Adipocyte (in vitro differentiated cells): ENCODE measurements around the gene PROK2.
A peak's percentile ranks its signal among the peaks of the same experiment; 100 is the strongest.

Source experiments
- DNase-seq: peaks from one replicate; pipeline ENCODE4 v3.0.0-alpha.2; 2015; ENCODE audit warnings: low read depth
- H3K27me3 ChIP-seq: replicated peaks from 2 replicates; pipeline ENCODE4 v1.7.0; 2013; ENCODE audit warnings: mild to moderate bottlenecking, low read length, moderate library complexity; ENCODE audit not compliant: control insufficient read depth, insufficient read depth
- H3K36me3 ChIP-seq: 2 replicates; pipeline ENCODE4 v1.7.0; 2013; ENCODE audit warnings: low read length, mild to moderate bottlenecking, moderate library complexity; ENCODE audit not compliant: control insufficient read depth, insufficient read depth, severe bottlenecking
- H3K4me1 ChIP-seq: 2 replicates; pipeline ENCODE4 v1.7.0; 2013; ENCODE audit warnings: mild to moderate bottlenecking, low read length, moderate library complexity; ENCODE audit not compliant: control insufficient read depth, insufficient read depth
- H3K4me3 ChIP-seq: 2 replicates; pipeline ENCODE4 v1.7.0; 2013; ENCODE audit warnings: mild to moderate bottlenecking, low read length, moderate library complexity
- H3K9ac ChIP-seq: 2 replicates; pipeline ENCODE4 v1.7.0; 2013; ENCODE audit warnings: mild to moderate bottlenecking, low read length, moderate library complexity
- H3K9me3 ChIP-seq: 2 replicates; pipeline ENCODE4 v1.7.0; 2013; ENCODE audit warnings: mild to moderate bottlenecking, low read length, moderate library complexity; ENCODE audit not compliant: control insufficient read depth

Gene PROK2

GRCh38 chr3:71732637-71733036 is 52.3 kb downstream of the PROK2 start:
- no peak overlapping the region for H3K9ac ChIP-seq
- H3K4me1 ChIP-seq: no peaks in the 10 kb centered on the region
- H3K9me3 ChIP-seq: peaks cover 4% of the 10 kb centered on the region
- no peak for DNase-seq
- peaks cover 17% of the 10 kb centered on the region for H3K27me3 ChIP-seq
- no peak overlapping the region for H3K4me3 ChIP-seq
- no peaks in the 10 kb centered on the region for H3K36me3 ChIP-seq

DNA sequence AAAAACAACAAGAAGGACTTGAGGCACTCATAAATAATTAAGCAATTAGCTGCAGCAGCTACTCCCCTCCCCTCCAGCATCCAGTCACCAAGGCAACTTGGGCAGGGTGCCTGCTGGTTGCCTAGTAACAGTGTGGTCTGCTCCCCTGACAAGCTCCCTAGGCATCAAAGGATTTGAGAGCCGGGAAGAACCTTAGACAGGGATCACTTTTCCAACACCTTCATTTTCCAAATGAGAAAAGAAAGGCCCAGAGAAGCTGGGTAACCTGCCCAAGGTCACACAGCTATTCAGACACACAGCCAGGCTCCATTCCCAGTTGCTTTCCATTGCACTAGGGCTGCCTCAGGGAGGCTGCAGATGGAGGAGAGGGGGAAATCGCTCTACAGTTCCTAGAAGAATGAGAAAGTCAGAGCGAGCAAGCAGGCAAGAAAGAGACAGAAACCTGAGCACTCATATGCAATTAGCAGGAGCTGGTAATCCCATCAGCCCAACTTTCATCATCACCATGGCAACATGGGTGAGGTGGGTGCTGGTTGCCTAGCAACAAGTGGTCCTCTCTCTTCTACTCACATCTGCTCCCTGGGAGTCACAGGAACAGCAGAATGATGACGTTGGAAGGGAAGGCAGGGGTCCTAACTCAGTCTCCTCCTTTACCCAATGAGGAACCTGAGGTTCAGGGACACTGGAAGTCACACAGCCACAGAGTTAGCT is 56.2 kb downstream of the PROK2 start:
- peaks cover 7% of the 10 kb centered on the region for H3K4me1 ChIP-seq
- H3K36me3 ChIP-seq: no peaks in the 10 kb centered on the region
- DNase-seq: no peak
- no peak overlapping the region for H3K9ac ChIP-seq
- H3K27me3 ChIP-seq: peaks cover 5% of the 10 kb centered on the region
- H3K9me3 ChIP-seq: no peaks in the 10 kb centered on the region
- no peak overlapping the region for H3K4me3 ChIP-seq

DNA sequence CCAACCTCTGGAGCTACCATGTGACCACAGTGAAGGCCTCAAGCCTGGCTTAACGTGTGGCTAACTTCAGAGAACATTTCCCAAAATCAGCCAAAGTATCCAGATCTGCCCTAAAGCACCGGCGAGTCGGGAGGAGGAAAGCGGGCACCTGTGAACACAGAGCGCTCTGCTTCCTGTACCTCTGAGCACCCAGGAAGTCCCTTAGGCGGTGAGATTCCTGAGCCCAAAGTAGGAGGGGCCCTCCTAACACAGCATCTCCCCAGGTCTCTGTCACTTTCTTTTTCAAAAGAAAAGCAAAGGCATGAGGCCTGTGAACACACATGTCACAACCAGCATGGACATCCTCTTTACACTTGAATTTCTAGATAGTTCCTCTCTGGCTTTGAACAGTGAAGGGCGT is 58.8 kb downstream of the PROK2 start:
- H3K4me1 ChIP-seq: peaks cover 11% of the 10 kb centered on the region
- no peak overlapping the region for H3K4me3 ChIP-seq
- H3K9ac ChIP-seq: no peak overlapping the region
- DNase-seq: no peak
- H3K27me3 ChIP-seq: peaks cover 4% of the 10 kb centered on the region
- no peaks in the 10 kb centered on the region for H3K9me3 ChIP-seq
- no peaks in the 10 kb centered on the region for H3K36me3 ChIP-seq

DNA sequence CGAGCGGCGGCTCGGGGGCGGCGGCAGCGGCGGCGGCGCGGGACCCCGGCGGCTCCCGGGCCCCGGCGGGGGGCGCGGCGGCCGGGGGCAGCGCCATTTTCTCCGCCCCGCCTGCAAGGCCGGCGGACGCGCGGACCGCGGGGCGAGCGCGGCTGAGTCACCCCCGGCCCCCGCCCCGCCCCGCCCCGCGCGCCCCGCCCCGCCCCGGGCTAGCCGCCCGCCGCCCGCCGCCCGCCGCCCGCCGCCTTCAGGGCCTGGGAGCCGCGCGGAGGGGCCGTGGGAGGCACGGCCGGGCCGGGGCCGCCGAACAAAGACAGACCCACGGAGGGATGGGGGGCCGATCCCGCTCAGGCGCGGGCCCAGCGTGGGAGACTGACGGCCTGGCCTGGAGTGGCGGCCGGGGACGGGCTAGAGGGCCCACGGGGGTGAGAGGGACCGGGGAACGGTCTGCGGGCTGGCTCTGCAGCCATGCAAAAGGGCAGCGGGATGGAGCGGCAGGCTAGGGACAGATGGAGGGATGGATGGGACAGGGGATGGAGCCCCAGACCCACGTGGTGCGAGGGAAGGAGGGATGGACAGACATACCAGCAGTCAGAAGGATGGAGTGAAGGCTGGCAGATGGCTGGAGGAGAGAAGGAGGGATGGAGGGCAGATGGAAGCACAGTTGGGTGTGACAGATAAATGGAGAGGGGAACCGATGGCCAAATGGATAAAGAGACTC is 59.5 kb downstream of the PROK2 start, which contains the start of gene EIF4E3:
Gene EIF4E3 (minus strand): TSS at position 132 of the 721 bp plus-strand sequence. CDS start 35 bp downstream, at position 97.
- H3K27me3 ChIP-seq: peaks cover 4% of the 10 kb centered on the region
- H3K9me3 ChIP-seq: no peaks in the 10 kb centered on the region
- peak within 1 kb of the TSS; percentile 89 for H3K4me3 ChIP-seq
- H3K9ac ChIP-seq: peak within 1 kb of the TSS; percentile 88
- H3K4me1 ChIP-seq: peaks cover 11% of the 10 kb centered on the region
- no peaks in the 10 kb centered on the region for H3K36me3 ChIP-seq
- peak; percentile 80 for DNase-seq

- Histone ChIP-seq H3K4me1 (peaks cover 11% of the 10 kb centered on the region), H3K9me3 (no peaks in the 10 kb centered on the region), H3K9ac (peak overlapping the region; percentile 88), H3K27me3 (peaks cover 4% of the 10 kb centered on the region), H3K36me3 (no peaks in the 10 kb centered on the region), H3K4me3 (peak overlapping the region; percentile 89)
- DNase-seq: peak; percentile 71
Observed at GRCh38 chr3:71724584-71725270, 60.2 kb downstream of the PROK2 start.

GRCh38 chr3:71724171-71724453 is 60.8 kb downstream of the PROK2 start:
- peak overlapping the region; percentile 89 for H3K4me3 ChIP-seq
- H3K9ac ChIP-seq: peak overlapping the region; percentile 88
- H3K9me3 ChIP-seq: no peaks in the 10 kb centered on the region
- no peaks in the 10 kb centered on the region for H3K36me3 ChIP-seq
- peaks cover 4% of the 10 kb centered on the region for H3K27me3 ChIP-seq
- no peak for DNase-seq
- peaks cover 11% of the 10 kb centered on the region for H3K4me1 ChIP-seq

DNA sequence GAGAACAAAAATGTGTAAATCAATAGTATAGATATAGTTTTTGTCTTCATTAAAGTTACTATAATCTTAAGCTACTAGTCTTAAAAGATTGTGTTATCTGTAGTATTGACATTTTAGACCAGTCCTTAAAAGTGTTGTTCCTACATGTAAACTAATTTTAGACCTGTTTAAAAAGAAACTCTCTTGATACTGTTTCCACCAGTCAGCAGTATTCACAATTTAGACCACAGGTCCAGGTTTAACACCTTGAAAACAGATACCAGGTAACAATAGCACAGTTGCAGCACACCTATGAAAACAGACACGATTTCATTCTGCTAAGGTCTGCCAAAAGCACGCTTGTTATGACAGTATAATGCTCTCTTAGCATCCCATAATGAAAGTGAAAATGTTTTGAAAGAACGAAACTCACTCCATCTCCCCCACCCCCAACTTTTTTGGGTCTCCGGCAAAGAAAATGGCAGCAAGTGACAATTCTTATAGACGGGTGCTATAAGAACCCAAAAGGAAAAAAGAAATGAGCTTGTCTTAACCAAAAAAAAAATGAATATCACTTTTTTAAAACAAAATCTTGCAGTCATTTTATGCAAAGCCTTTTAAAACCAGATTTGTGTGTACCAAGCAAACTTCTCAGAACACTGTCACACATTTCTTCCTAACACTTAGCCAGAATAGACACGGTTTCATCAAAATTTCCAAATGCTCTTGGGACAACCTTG is 61.3 kb downstream of the PROK2 start:
- H3K9ac ChIP-seq: no peak overlapping the region
- peaks cover 11% of the 10 kb centered on the region for H3K4me1 ChIP-seq
- H3K27me3 ChIP-seq: peaks cover 4% of the 10 kb centered on the region
- no peaks in the 10 kb centered on the region for H3K9me3 ChIP-seq
- no peaks in the 10 kb centered on the region for H3K36me3 ChIP-seq
- DNase-seq: no peak
- H3K4me3 ChIP-seq: peak overlapping the region; percentile 89

DNA sequence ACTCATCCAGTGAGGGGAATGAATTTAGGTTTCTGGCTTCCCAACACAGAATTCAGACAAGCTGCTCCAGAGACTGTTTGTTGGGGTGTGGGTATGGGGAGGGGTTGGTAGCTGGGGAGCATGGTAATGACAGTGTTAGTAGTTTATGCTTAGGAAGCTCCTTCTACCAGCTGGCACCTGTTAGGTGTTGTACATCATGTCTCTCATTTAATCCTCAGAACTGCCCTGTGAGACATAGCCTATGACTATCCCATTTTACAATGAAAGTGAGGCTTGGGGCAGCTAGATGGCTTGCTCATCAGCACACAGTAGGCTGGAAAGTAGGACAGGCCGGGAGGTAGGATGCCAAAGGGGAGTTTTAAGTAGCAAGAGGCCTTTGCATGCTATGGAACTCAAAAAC is 62.3 kb downstream of the PROK2 start:
- H3K9ac ChIP-seq: no peak overlapping the region
- H3K4me3 ChIP-seq: no peak overlapping the region
- H3K9me3 ChIP-seq: no peaks in the 10 kb centered on the region
- DNase-seq: no peak
- peaks cover 11% of the 10 kb centered on the region for H3K4me1 ChIP-seq
- no peaks in the 10 kb centered on the region for H3K36me3 ChIP-seq
- peaks cover 4% of the 10 kb centered on the region for H3K27me3 ChIP-seq
